Transverse colon (tissue), 3 donors: ENCODE data around the gene PTPRN2.

ENCODE experiments used
- CTCF ChIP-seq, 5 experiments: fragments of 200-600 bp in 3 of 5; fragments of 450-650 bp in 2 of 5; sonication (generic) in 3 of 5; IDR thresholded peaks; 1 replicate in 2 of 5; 2 replicates in 3 of 5; pipeline ENCODE4 v1.5.1; 2016 to 2017; ENCODE audit warnings: antibody characterized with exemption in 5 of 5, inconsistent platforms in 3 of 5, mild to moderate bottlenecking in 2 of 5, moderate library complexity in 1 of 5
- EP300 ChIP-seq: sonication (generic); formaldehyde crosslinking; IDR thresholded peaks from one replicate; pipeline ENCODE4 v1.6.1; 2017; ENCODE audit warnings: antibody characterized with exemption, low read depth

- TF ChIP-seq CTCF (IDR thresholded peaks at IDR 0.05): no peak
- no peak for TF ChIP-seq EP300
Observed at GRCh38 chr7:157774495-157774894, 813.1 kb downstream of the PTPRN2 start.
